ENCODE measurements around the gene PLPPR3.

The PLPPR3 gene

GRCh38 chr19:863315-863620, 41.5 kb upstream of the PLPPR3 start:
- Histone ChIP-seq H3K27me3 (peaks cover 45% of the 10 kb centered on the region), H3K9ac (0 out of 2 replicates have a peak overlapping the region, but pooled peaks have one; percentile 41), H3K4me3 (peak overlapping the region; percentile 60), H3K9me3 (peaks cover 9% of the 10 kb centered on the region), H3K4me2 (peak overlapping the region; percentile 92), H4K20me1 (peaks cover 16% of the 10 kb centered on the region), H3K4me1 (peaks cover 59% of the 10 kb centered on the region), H3K36me3 (peaks cover 8% of the 10 kb centered on the region), H3K27ac (no peak overlapping the region)
- no peak for TF ChIP-seq Cebpa-rat (IDR thresholded peaks at IDR 0.05)

GRCh38 chr19:862581-863314, 41.0 kb upstream of the PLPPR3 start:
- no peak overlapping the region for H3K27ac ChIP-seq

GRCh38 chr19:861756-862580, 40.2 kb upstream of the PLPPR3 start:
- H3K9ac ChIP-seq, result no peak overlapping the region
- H3K27me3 ChIP-seq, result peaks cover 54% of the 10 kb centered on the region
- peak overlapping the region; percentile 92; the same call in 1 of the 2 replicates for H3K4me2 ChIP-seq
- H3K36me3 ChIP-seq, result no peaks in the 10 kb centered on the region
- H3K4me1 ChIP-seq, result peaks cover 51% of the 10 kb centered on the region
- no peak overlapping the region for H3K27ac ChIP-seq
- peaks cover 16% of the 10 kb centered on the region for H4K20me1 ChIP-seq
- TF ChIP-seq Cebpa-rat (IDR thresholded peaks at IDR 0.05), result no peak
- peaks cover 10% of the 10 kb centered on the region for H3K9me3 ChIP-seq
- no peak overlapping the region for H3K4me3 ChIP-seq

More at GRCh38 chr19:862581-863314, 41.0 kb upstream of the PLPPR3 start:
- Histone ChIP-seq H3K9ac (no peak overlapping the region), H3K4me2 (peak overlapping the region; percentile 92), H3K36me3 (peaks cover 3% of the 10 kb centered on the region), H3K9me3 (peaks cover 10% of the 10 kb centered on the region), H4K20me1 (peaks cover 16% of the 10 kb centered on the region), H3K27me3 (peaks cover 50% of the 10 kb centered on the region), H3K4me1 (peaks cover 56% of the 10 kb centered on the region), H3K4me3 (peak overlapping the region; percentile 60)
- TF ChIP-seq Cebpa-rat (IDR thresholded peaks at IDR 0.05), result no peak

GRCh38 chr19:861141-861755, 39.5 kb upstream of the PLPPR3 start:
- no peak overlapping the region for H3K4me3 ChIP-seq
- H3K27me3 ChIP-seq, result peaks cover 54% of the 10 kb centered on the region
- no peak overlapping the region for H3K9ac ChIP-seq
- H3K4me1 ChIP-seq, result peaks cover 48% of the 10 kb centered on the region
- H3K27ac ChIP-seq, result no peak overlapping the region
- no peaks in the 10 kb centered on the region for H3K36me3 ChIP-seq
- H3K4me2 ChIP-seq, result peak overlapping the region; percentile 39
- TF ChIP-seq Cebpa-rat (IDR thresholded peaks at IDR 0.05), result no peak
- H4K20me1 ChIP-seq, result peaks cover 16% of the 10 kb centered on the region
- peaks cover 10% of the 10 kb centered on the region for H3K9me3 ChIP-seq

- Histone ChIP-seq H3K9ac (no peak within 1 kb of the TSS), H3K4me3 (peak within 1 kb of the TSS; percentile 57), H3K9me3 (peaks cover 10% of the 10 kb centered on the region), H3K27me3 (peaks cover 54% of the 10 kb centered on the region), H4K20me1 (peaks cover 16% of the 10 kb centered on the region), H3K4me1 (peaks cover 36% of the 10 kb centered on the region), H3K27ac (no peak within 1 kb of the TSS), H3K36me3 (no peaks in the 10 kb centered on the region), H3K4me2 (peak within 1 kb of the TSS; percentile 65)
- TF ChIP-seq Cebpa-rat (IDR thresholded peaks at IDR 0.05), result no peak
Measured at GRCh38 chr19:858868-859843, 37.4 kb upstream of the PLPPR3 start, which contains the start of gene CFD. TSS of gene CFD (plus strand) at chr19:859664. CDS start at chr19:859690, 26 bp downstream.

GRCh38 chr19:858284-858683, 36.5 kb upstream of the PLPPR3 start:
- H3K36me3 ChIP-seq, result no peaks in the 10 kb centered on the region
- H3K9ac ChIP-seq, result no peak overlapping the region
- TF ChIP-seq Cebpa-rat (IDR thresholded peaks at IDR 0.05), result no peak
- no peak overlapping the region for H3K4me2 ChIP-seq
- H3K9me3 ChIP-seq, result peaks cover 10% of the 10 kb centered on the region
- H3K27me3 ChIP-seq, result peaks cover 52% of the 10 kb centered on the region
- no peak overlapping the region for H3K27ac ChIP-seq
- peaks cover 27% of the 10 kb centered on the region for H3K4me1 ChIP-seq
- no peak overlapping the region for H3K4me3 ChIP-seq
- H4K20me1 ChIP-seq, result peaks cover 16% of the 10 kb centered on the region

- no peak overlapping the region for H3K9ac ChIP-seq
- H3K36me3 ChIP-seq, result no peaks in the 10 kb centered on the region
- H3K4me3 ChIP-seq, result no peak overlapping the region
- no peak overlapping the region for H3K4me2 ChIP-seq
- no peak for TF ChIP-seq Cebpa-rat (IDR thresholded peaks at IDR 0.05)
- H3K27ac ChIP-seq, result no peak overlapping the region
- H3K9me3 ChIP-seq, result peaks cover 10% of the 10 kb centered on the region
- H3K4me1 ChIP-seq, result peaks cover 17% of the 10 kb centered on the region
- peaks cover 16% of the 10 kb centered on the region for H4K20me1 ChIP-seq
- H3K27me3 ChIP-seq, result peaks cover 55% of the 10 kb centered on the region
Measured at GRCh38 chr19:855566-856120, 33.9 kb upstream of the PLPPR3 start.

GRCh38 chr19:855142-855541, 33.4 kb upstream of the PLPPR3 start:
- TF ChIP-seq Cebpa-rat (IDR thresholded peaks at IDR 0.05), result no peak
- Histone ChIP-seq H3K4me1 (peaks cover 15% of the 10 kb centered on the region; the same call in 1 of the 2 replicates), H3K9ac (no peak overlapping the region)

More at GRCh38 chr19:855142-855541, 33.4 kb upstream of the PLPPR3 start:
- Histone ChIP-seq H3K9me3 (peaks cover 10% of the 10 kb centered on the region), H3K27ac (no peak overlapping the region), H3K4me2 (no peak overlapping the region), H3K27me3 (peaks cover 55% of the 10 kb centered on the region), H3K36me3 (no peaks in the 10 kb centered on the region), H3K4me3 (no peak overlapping the region), H4K20me1 (peaks cover 16% of the 10 kb centered on the region)

Data from BLaER1 (cell line).